IMR-90 (cell line): Measurements from ENCODE around the gene FBXO41. TPM values are rescaled to one million over a fixed set of nuclear protein-coding genes. Genes with fewer than 3 reads are reported as not detected.

Experiments used
- ATAC-seq: fragments of 200-7000 bp; cut with Tn5 transposase; 2 replicates; pipeline ENCODE4 v1.9.1; 2020; ENCODE audit warnings: low read depth, mild to moderate bottlenecking, moderate library complexity
- BruUV-seq: library from RNA; stranded (reverse); fragments of 400-500 nt; replicated peaks from 2 replicates; lab custom pipeline; 2021; lab: Mats Ljungman, UMichigan
- CTCF ChIA-PET: fragments of 300-600 bp; formaldehyde crosslinking; extraction: SDS; loops from one replicate; lab custom pipeline; 2021; ENCODE audit warnings: antibody characterized with exemption; lab: Yijun Ruan, JAX
- POLR2A ChIA-PET: fragments of 300-600 bp; sonication (Branson Sonifier 250); formaldehyde crosslinking; loops from one replicate; lab custom pipeline; 2022; ENCODE audit warnings: antibody characterized with exemption; ENCODE audit not compliant: unreplicated experiment; lab: Charles Lee
- DNase-seq: peaks from one replicate; pipeline ENCODE4 v3.0.0; 2013
- H2AFZ ChIP-seq: replicated peaks from 2 replicates; pipeline ENCODE3; 2013; ENCODE audit warnings: low read length, mild to moderate bottlenecking; ENCODE audit not compliant: poor library complexity
- H2AK5ac ChIP-seq: 2 replicates; pipeline ENCODE4 v1.6.1; 2013; ENCODE audit warnings: low read depth, low read length, inconsistent platforms
- H2AK9ac ChIP-seq: replicated peaks from 2 replicates; pipeline ENCODE3; 2013; ENCODE audit warnings: mild to moderate bottlenecking, low read depth, low read length, moderate library complexity; ENCODE audit not compliant: poor library complexity
- H2BK120ac ChIP-seq: 2 replicates; pipeline ENCODE4 v1.6.1; 2013; ENCODE audit warnings: low read depth, low read length, inconsistent platforms
- H2BK15ac ChIP-seq: 3 replicates; pipeline ENCODE4 v1.6.1; 2013; ENCODE audit warnings: low read depth, low read length, inconsistent platforms
- H2BK20ac ChIP-seq: 2 replicates; pipeline ENCODE4 v1.6.1; 2013; ENCODE audit warnings: low read depth, mild to moderate bottlenecking, inconsistent platforms, low read length, moderate library complexity
- H2BK5ac ChIP-seq: 2 replicates; pipeline ENCODE4 v1.6.1; 2013; ENCODE audit warnings: mild to moderate bottlenecking, low read depth, low read length, inconsistent platforms; ENCODE audit not compliant: poor library complexity, severe bottlenecking
- H3K14ac ChIP-seq: replicated peaks from 2 replicates; pipeline ENCODE4 v1.6.1; 2013; ENCODE audit warnings: low read depth, low read length, inconsistent platforms
- H3K18ac ChIP-seq: 2 replicates; pipeline ENCODE4 v1.6.1; 2013; ENCODE audit warnings: low read depth, low read length, control low read depth
- H3K23ac ChIP-seq: 2 replicates; pipeline ENCODE4 v1.6.1; 2013; ENCODE audit warnings: low read depth, low read length, inconsistent platforms
- H3K27ac ChIP-seq: 2 replicates; pipeline ENCODE4 v1.5.1; 2013; ENCODE audit warnings: mild to moderate bottlenecking, control low read depth, low read length; ENCODE audit not compliant: insufficient read depth
- H3K27me3 ChIP-seq: 2 replicates; pipeline ENCODE4 v1.6.1; 2013; ENCODE audit warnings: low read length; ENCODE audit not compliant: control insufficient read depth, insufficient read depth
- H3K36me3 ChIP-seq: 2 replicates; pipeline ENCODE4 v1.6.1; 2013; ENCODE audit warnings: low read length, mixed read lengths; ENCODE audit not compliant: control insufficient read depth, insufficient read depth
- H3K4ac ChIP-seq: 2 replicates; pipeline ENCODE4 v1.6.1; 2013; ENCODE audit warnings: low read depth, low read length, inconsistent platforms
- H3K4me1 ChIP-seq: 2 replicates; pipeline ENCODE4 v1.6.1; 2013; ENCODE audit warnings: low read length, mixed read lengths; ENCODE audit not compliant: control insufficient read depth, insufficient read depth
- H3K4me2 ChIP-seq: 2 replicates; pipeline ENCODE4 v1.6.1; 2013; ENCODE audit warnings: low read depth, mild to moderate bottlenecking, control low read depth, low read length, moderate library complexity
- H3K4me3 ChIP-seq: 2 replicates; pipeline ENCODE4 v1.5.1; 2013; ENCODE audit warnings: low read depth, mild to moderate bottlenecking, control low read depth, low read length, moderate library complexity; ENCODE audit not compliant: insufficient read depth
- H3K56ac ChIP-seq: 2 replicates; pipeline ENCODE4 v1.6.1; 2013; ENCODE audit warnings: low read length, inconsistent platforms; ENCODE audit not compliant: insufficient read depth; ENCODE audit errors: extremely low read depth
- H3K79me1 ChIP-seq, 2 experiments: 2 replicates each; pipeline ENCODE4 v1.6.1; 2013; ENCODE audit warnings: low read length in 2 of 2, inconsistent platforms in 1 of 2, low read depth in 1 of 2
- H3K9ac ChIP-seq: 2 replicates; pipeline ENCODE4 v1.6.1; 2013; ENCODE audit warnings: low read depth, low read length, control low read depth
- H3K9me1 ChIP-seq: 2 replicates; pipeline ENCODE4 v1.6.1; 2013; ENCODE audit warnings: low read length, inconsistent platforms; ENCODE audit not compliant: insufficient read depth
- H3K9me3 ChIP-seq: 2 replicates; pipeline ENCODE4 v1.6.1; 2013; ENCODE audit warnings: low read length; ENCODE audit not compliant: control insufficient read depth, insufficient read depth
- H4K20me1 ChIP-seq: 2 replicates; pipeline ENCODE4 v1.6.1; 2013; ENCODE audit warnings: low read length, inconsistent platforms; ENCODE audit not compliant: insufficient read depth
- H4K5ac ChIP-seq: 2 replicates; pipeline ENCODE4 v1.6.1; 2013; ENCODE audit warnings: mild to moderate bottlenecking, low read depth, low read length, control low read depth
- H4K8ac ChIP-seq, 2 experiments: 2 replicates each; pipeline ENCODE4 v1.6.1; 2013; ENCODE audit warnings: low read depth in 2 of 2, low read length in 2 of 2, control low read depth in 1 of 2, inconsistent platforms in 1 of 2
- H4K91ac ChIP-seq: 2 replicates; pipeline ENCODE4 v1.6.1; 2013; ENCODE audit warnings: low read depth, low read length, inconsistent platforms; ENCODE audit not compliant: insufficient read depth
- BHLHE40 ChIP-seq: fragments of 150-350 bp; IDR thresholded peaks from 2 replicates; pipeline ENCODE4 v1.6.1; 2016; ENCODE audit warnings: mild to moderate bottlenecking, low read depth, low read length
- CEBPB ChIP-seq: IDR thresholded peaks from 2 replicates; pipeline ENCODE4 v1.6.1; 2012; ENCODE audit warnings: low read depth, low read length, improper control_type of control experiment
- CHD1 ChIP-seq: IDR thresholded peaks from 2 replicates; pipeline ENCODE4 v1.6.1; 2012; ENCODE audit warnings: low read depth, low read length, improper control_type of control experiment
- FOS ChIP-seq: fragments of 150-350 bp; IDR thresholded peaks from 2 replicates; pipeline ENCODE4 v1.6.1; 2016; ENCODE audit warnings: low read depth, low read length
- MAFK ChIP-seq: IDR thresholded peaks from 2 replicates; pipeline ENCODE4 v1.6.1; 2012; ENCODE audit warnings: low read depth, low read length, improper control_type of control experiment
- MAZ ChIP-seq: IDR thresholded peaks from 2 replicates; pipeline ENCODE4 v1.6.1; 2012; ENCODE audit warnings: low read depth, mild to moderate bottlenecking, low read length, improper control_type of control experiment, moderate library complexity, borderline replicate concordance
- MXI1 ChIP-seq: IDR thresholded peaks from 2 replicates; pipeline ENCODE4 v1.6.1; 2012; ENCODE audit warnings: low read depth, mild to moderate bottlenecking, low read length, moderate library complexity, borderline replicate concordance
- NFE2L2 ChIP-seq: fragments of 150-350 bp; IDR thresholded peaks from 2 replicates; pipeline ENCODE4 v1.6.1; 2016; ENCODE audit warnings: low read depth, mild to moderate bottlenecking, low read length
- POLR2A ChIP-seq: IDR thresholded peaks from 2 replicates; pipeline ENCODE4 v1.6.1; 2012; ENCODE audit warnings: mild to moderate bottlenecking, low read depth, low read length
- RAD21 ChIP-seq: IDR thresholded peaks from 2 replicates; pipeline ENCODE4 v1.6.1; 2012; ENCODE audit warnings: low read length, improper control_type of control experiment
- RCOR1 ChIP-seq: IDR thresholded peaks from 2 replicates; pipeline ENCODE4 v1.6.1; 2012; ENCODE audit warnings: mild to moderate bottlenecking, low read length, improper control_type of control experiment; ENCODE audit not compliant: insufficient replicate concordance
- RFX5 ChIP-seq: IDR thresholded peaks from 2 replicates; pipeline ENCODE4 v1.8.0; 2012; ENCODE audit warnings: low read depth, mild to moderate bottlenecking, low read length, moderate library complexity
- SMC3 ChIP-seq: fragments of 150-350 bp; IDR thresholded peaks from 2 replicates; pipeline ENCODE4 v1.6.1; 2016; ENCODE audit warnings: low read depth, mild to moderate bottlenecking, antibody characterized with exemption, low read length, moderate library complexity
- WGBS, 2 experiments: methylation state at CpG; one replicate each; pipeline versions ENCODE4 v1.1.5 to v1.1.7; 2013; ENCODE audit warnings: missing lambda C conversion rate in 2 of 2; ENCODE audit not compliant: insufficient read length in 1 of 2; ENCODE audit errors: extremely low coverage in 2 of 2; 5-methylcytosine and 5-hydroxymethylcytosine counted together
- dilution Hi-C: fragments of 300-500 bp; cut with HindIII; formaldehyde crosslinking; loops from one replicate; pipeline ENCODE4 v1.14.3; 2018; ENCODE audit warnings: low sequenced_read_pairs; ENCODE audit not compliant: unreplicated experiment
- in situ Hi-C: fragments of 300-500 bp; cut with MboI; formaldehyde crosslinking; loops from 3 replicates; pipeline ENCODE4 v1.14.3; 2019; ENCODE audit warnings: low sequenced_read_pairs, inconsistent platforms, mixed read lengths
- intact Hi-C: fragments of 100-400 bp; cut with micrococcal nuclease; formaldehyde crosslinking; loops from 2 replicates; pipeline ENCODE4 v1.10.0; 2022
- polyA plus RNA-seq, 3 experiments: library from polyadenylated mRNA; depleted of rRNA; stranded (reverse); fragments of >200 nt; gene quantifications; 2 replicates each; pipeline ENCODE4 v1.2.3, GENCODE V29; 2012; ENCODE audit warnings: low replicate concordance in 1 of 3
- total RNA-seq: library from RNA; depleted of rRNA; stranded (reverse); fragments of >200 nt; gene quantifications from 2 replicates; pipeline ENCODE4 v1.2.3, GENCODE V29; 2012
- TF ChIP-seq, protein P1 (sequence below): fragments of 150-350 bp; IDR thresholded peaks from 2 replicates; pipeline ENCODE4 v1.6.1; 2016; ENCODE audit warnings: low read depth, mild to moderate bottlenecking, low read length, moderate library complexity, borderline replicate concordance
- TF ChIP-seq, protein P2 (sequence below): fragments of 150-350 bp; IDR thresholded peaks from 2 replicates; pipeline ENCODE4 v1.6.1; 2017; ENCODE audit warnings: mild to moderate bottlenecking, antibody characterized with exemption, low read length, low read depth
- TF ChIP-seq, protein P3 (sequence below): conservative IDR thresholded peaks from 2 replicates; pipeline ENCODE4 v1.5.1; 2012; ENCODE audit warnings: mild to moderate bottlenecking, low read depth, low read length, improper control_type of control experiment

The FBXO41 gene
- total and polyA plus RNA-seq, 2 of the 4 experiments (the other 2 are of a cell fraction) = 0.54 to 3.7 TPM

DNA sequence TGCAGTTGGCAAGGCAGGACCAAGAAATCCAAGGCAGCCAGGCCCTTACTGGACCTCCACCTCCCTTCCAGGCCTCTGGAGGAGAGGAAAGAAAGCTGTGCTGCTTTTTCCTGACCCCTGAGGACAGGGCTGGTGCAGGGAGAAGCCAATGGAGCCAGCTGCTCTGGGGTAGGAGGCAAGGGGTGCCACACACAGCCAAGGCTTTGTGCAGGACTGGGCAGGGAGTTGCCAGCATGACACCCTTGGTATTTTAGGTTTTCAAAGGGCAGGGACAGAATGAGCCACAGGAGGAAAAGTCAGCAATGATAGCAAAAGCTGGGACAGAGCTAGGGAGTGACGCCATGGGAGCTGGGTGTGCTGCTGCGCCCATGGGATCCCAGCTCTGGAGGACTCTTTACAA lies 27.3 kb downstream of the FBXO41 start:
- WGBS, 2 experiments = no CpG with 5 or more reads among the region's 2 CpGs
- DNase-seq (no peak), ATAC-seq (no peak)
- no peak overlapping the region for H2AK9ac ChIP-seq
- intact Hi-C loops (no loop called here), in situ Hi-C loops (no loop called here), dilution Hi-C loops (no loop called here)
- no peak overlapping the region for H3K9ac ChIP-seq
- no peak overlapping the region for H2BK20ac ChIP-seq
- no peak overlapping the region for H3K56ac ChIP-seq
- CTCF ChIA-PET = no interaction called here
- no peaks in the 10 kb centered on the region for H3K27me3 ChIP-seq
- TF ChIP-seq, protein P1, sequence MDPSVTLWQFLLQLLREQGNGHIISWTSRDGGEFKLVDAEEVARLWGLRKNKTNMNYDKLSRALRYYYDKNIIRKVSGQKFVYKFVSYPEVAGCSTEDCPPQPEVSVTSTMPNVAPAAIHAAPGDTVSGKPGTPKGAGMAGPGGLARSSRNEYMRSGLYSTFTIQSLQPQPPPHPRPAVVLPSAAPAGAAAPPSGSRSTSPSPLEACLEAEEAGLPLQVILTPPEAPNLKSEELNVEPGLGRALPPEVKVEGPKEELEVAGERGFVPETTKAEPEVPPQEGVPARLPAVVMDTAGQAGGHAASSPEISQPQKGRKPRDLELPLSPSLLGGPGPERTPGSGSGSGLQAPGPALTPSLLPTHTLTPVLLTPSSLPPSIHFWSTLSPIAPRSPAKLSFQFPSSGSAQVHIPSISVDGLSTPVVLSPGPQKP = no peak
- TF ChIP-seq MAFK (no peak), POLR2A (no peak), BHLHE40 (no peak), NFE2L2 (no peak), CEBPB (no peak), RAD21 (no peak), RCOR1 (no peak), FOS (no peak), MXI1 (no peak), RFX5 (no peak), MAZ (no peak), SMC3 (no peak), CHD1 (no peak)
- TF ChIP-seq, protein P2, sequence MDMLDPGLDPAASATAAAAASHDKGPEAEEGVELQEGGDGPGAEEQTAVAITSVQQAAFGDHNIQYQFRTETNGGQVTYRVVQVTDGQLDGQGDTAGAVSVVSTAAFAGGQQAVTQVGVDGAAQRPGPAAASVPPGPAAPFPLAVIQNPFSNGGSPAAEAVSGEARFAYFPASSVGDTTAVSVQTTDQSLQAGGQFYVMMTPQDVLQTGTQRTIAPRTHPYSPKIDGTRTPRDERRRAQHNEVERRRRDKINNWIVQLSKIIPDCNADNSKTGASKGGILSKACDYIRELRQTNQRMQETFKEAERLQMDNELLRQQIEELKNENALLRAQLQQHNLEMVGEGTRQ = no peak
- TF ChIP-seq, protein P3, sequence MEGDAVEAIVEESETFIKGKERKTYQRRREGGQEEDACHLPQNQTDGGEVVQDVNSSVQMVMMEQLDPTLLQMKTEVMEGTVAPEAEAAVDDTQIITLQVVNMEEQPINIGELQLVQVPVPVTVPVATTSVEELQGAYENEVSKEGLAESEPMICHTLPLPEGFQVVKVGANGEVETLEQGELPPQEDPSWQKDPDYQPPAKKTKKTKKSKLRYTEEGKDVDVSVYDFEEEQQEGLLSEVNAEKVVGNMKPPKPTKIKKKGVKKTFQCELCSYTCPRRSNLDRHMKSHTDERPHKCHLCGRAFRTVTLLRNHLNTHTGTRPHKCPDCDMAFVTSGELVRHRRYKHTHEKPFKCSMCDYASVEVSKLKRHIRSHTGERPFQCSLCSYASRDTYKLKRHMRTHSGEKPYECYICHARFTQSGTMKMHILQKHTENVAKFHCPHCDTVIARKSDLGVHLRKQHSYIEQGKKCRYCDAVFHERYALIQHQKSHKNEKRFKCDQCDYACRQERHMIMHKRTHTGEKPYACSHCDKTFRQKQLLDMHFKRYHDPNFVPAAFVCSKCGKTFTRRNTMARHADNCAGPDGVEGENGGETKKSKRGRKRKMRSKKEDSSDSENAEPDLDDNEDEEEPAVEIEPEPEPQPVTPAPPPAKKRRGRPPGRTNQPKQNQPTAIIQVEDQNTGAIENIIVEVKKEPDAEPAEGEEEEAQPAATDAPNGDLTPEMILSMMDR = no peak
- H3K18ac ChIP-seq = no peak overlapping the region
- no peak overlapping the region for H3K4ac ChIP-seq
- no TSS peak for BruUV-seq
- no peak overlapping the region for H2BK5ac ChIP-seq
- H3K79me1 ChIP-seq = no peaks in the 10 kb centered on the region; a peak in 1 of 4 replicates
- H4K20me1 ChIP-seq = peaks cover 8% of the 10 kb centered on the region
- no peak overlapping the region for H3K14ac ChIP-seq
- no peak overlapping the region for H4K5ac ChIP-seq
- H4K8ac ChIP-seq = no peak overlapping the region
- peaks cover 7% of the 10 kb centered on the region; the same call in 1 of the 2 replicates for H3K9me1 ChIP-seq
- no peak overlapping the region for H3K23ac ChIP-seq
- no peak overlapping the region for H2BK15ac ChIP-seq
- no peak overlapping the region for H2AFZ ChIP-seq
- no peak overlapping the region for H3K4me3 ChIP-seq
- no peak overlapping the region for H4K91ac ChIP-seq
- H3K4me2 ChIP-seq = no peak overlapping the region
- no peaks in the 10 kb centered on the region for H3K9me3 ChIP-seq
- H3K4me1 ChIP-seq = no peaks in the 10 kb centered on the region
- H2AK5ac ChIP-seq = no peak overlapping the region
- no peak overlapping the region for H2BK120ac ChIP-seq
- H3K36me3 ChIP-seq = peaks cover 30% of the 10 kb centered on the region
- POLR2A ChIA-PET = no interaction called here
- no peak overlapping the region for H3K27ac ChIP-seq
